Astrocyte (in vitro differentiated cells and primary cell): ENCODE measurements around the gene SMIM27.

Experiments used
- CTCF ChIP-seq: IDR thresholded peaks from 2 replicates; pipeline ENCODE4 v1.5.1; 2011; ENCODE audit warnings: low read depth, mild to moderate bottlenecking, inconsistent platforms, low read length, moderate library complexity; ENCODE audit not compliant: insufficient read depth
- EZH2 ChIP-seq: IDR thresholded peaks from 2 replicates; pipeline ENCODE4 v1.6.1; 2012; ENCODE audit warnings: mild to moderate bottlenecking, low read length, inconsistent platforms; ENCODE audit not compliant: insufficient read depth

- no peak for TF ChIP-seq EZH2
- no peak for TF ChIP-seq CTCF
Observed at GRCh38 chr9:32566770-32567169, 14.6 kb downstream of the SMIM27 start.
